OCI-LY7 (cell line): ENCODE results near the gene OGFRL1. TPM values are rescaled to one million over a fixed set of nuclear protein-coding genes. Genes with fewer than 3 reads are reported as not detected.

ENCODE experiments used
- BruUV-seq: library from RNA; stranded (reverse); fragments of 400-500 nt; replicated peaks from 2 replicates; lab custom pipeline; 2021; lab: Mats Ljungman, UMichigan
- CTCF ChIA-PET: fragments of 300-600 bp; sonication (Branson Sonifier 250); formaldehyde crosslinking; loops from one replicate; lab custom pipeline; 2022; ENCODE audit warnings: antibody characterized with exemption; ENCODE audit not compliant: unreplicated experiment; lab: Charles Lee
- POLR2A ChIA-PET: fragments of 300-600 bp; sonication (Branson Sonifier 250); formaldehyde crosslinking; loops from one replicate; lab custom pipeline; 2022; ENCODE audit warnings: antibody characterized with exemption; lab: Charles Lee
- DNase-seq: peaks from one replicate; pipeline ENCODE4 v3.0.0-alpha.2; 2015; ENCODE audit warnings: low spot score
- H2AFZ ChIP-seq: fragments of 200-600 bp; sonication (generic), shearing (Covaris generic); 2 replicates; pipeline ENCODE4 v1.6.1; 2014; ENCODE audit warnings: mild to moderate bottlenecking, antibody characterized with exemption, low read length, moderate library complexity
- H3K27ac ChIP-seq: fragments of 200-600 bp; sonication (generic); 2 replicates; pipeline ENCODE4 v1.5.1; 2014; ENCODE audit warnings: mixed run types, low read depth, mild to moderate bottlenecking, moderate library complexity, low read length, inconsistent platforms; ENCODE audit not compliant: poor library complexity, severe bottlenecking
- H3K36me3 ChIP-seq: fragments of 200-600 bp; sonication (generic); 2 replicates; pipeline ENCODE4 v1.6.1; 2014; ENCODE audit warnings: mild to moderate bottlenecking, antibody characterized with exemption, low read length, moderate library complexity, mixed read lengths; ENCODE audit not compliant: insufficient read depth
- H3K4me1 ChIP-seq: fragments of 200-600 bp; sonication (generic); 2 replicates; pipeline ENCODE4 v1.5.1; 2014; ENCODE audit warnings: mild to moderate bottlenecking, low read length; ENCODE audit not compliant: insufficient read depth, poor library complexity, severe bottlenecking
- H3K4me2 ChIP-seq: fragments of 200-600 bp; sonication (generic); 2 replicates; pipeline ENCODE4 v1.6.1; 2014; ENCODE audit warnings: mild to moderate bottlenecking, low read length
- H3K4me3 ChIP-seq: fragments of 200-600 bp; sonication (generic); 2 replicates; pipeline ENCODE4 v1.5.1; 2014; ENCODE audit warnings: mild to moderate bottlenecking, low read depth, low read length; ENCODE audit not compliant: poor library complexity, severe bottlenecking
- H3K79me2 ChIP-seq: fragments of 200-600 bp; sonication (generic); 2 replicates; pipeline ENCODE4 v1.6.1; 2016; ENCODE audit warnings: low read depth, mild to moderate bottlenecking, low read length, moderate library complexity, mixed read lengths; ENCODE audit not compliant: insufficient read depth
- H3K9me2 ChIP-seq: fragments of 200-600 bp; sonication (generic); 2 replicates; pipeline ENCODE4 v1.6.1; 2016; ENCODE audit warnings: mild to moderate bottlenecking, low read length, mixed read lengths; ENCODE audit not compliant: insufficient read depth
- H3K9me3 ChIP-seq: fragments of 200-600 bp; sonication (generic); 2 replicates; pipeline ENCODE4 v1.6.1; 2014; ENCODE audit warnings: mild to moderate bottlenecking, mixed run types, low read length, mixed read lengths
- H4K20me1 ChIP-seq: fragments of 200-600 bp; sonication (generic); 2 replicates; pipeline ENCODE4 v1.6.1; 2014; ENCODE audit warnings: mild to moderate bottlenecking, antibody characterized with exemption, low read length, moderate library complexity, mixed read lengths; ENCODE audit not compliant: insufficient read depth
- EZH2phosphoT487 ChIP-seq: fragments of 200-600 bp; sonication (generic); IDR thresholded peaks from 2 replicates; pipeline ENCODE4 v1.6.1; 2018; ENCODE audit warnings: low read depth, borderline replicate concordance, mild to moderate bottlenecking, mixed run types, antibody characterized with exemption, low read length, moderate library complexity, mixed read lengths
- intact Hi-C: fragments of 100-400 bp; cut with micrococcal nuclease; formaldehyde crosslinking; loops from one replicate; pipeline ENCODE4 v1.10.0; 2022; ENCODE audit not compliant: unreplicated experiment
- total RNA-seq, 2 experiments: library from RNA; depleted of rRNA in 1 of 2; stranded (reverse); fragments of >200 nt in 1 of 2; shearing (Covaris generic) in 1 of 2; gene quantifications; 2 replicates each; pipeline ENCODE4 v1.2.3, GENCODE V29; 2014 to 2022
- TF ChIP-seq, protein P1 (sequence below): fragments of 200-600 bp; sonication (generic); conservative IDR thresholded peaks from 2 replicates; pipeline ENCODE4 v1.5.1; 2014; ENCODE audit warnings: mild to moderate bottlenecking, antibody characterized with exemption, low read length, moderate library complexity, mixed read lengths

OGFRL1 gene
- total RNA-seq, 2 experiments from 2014 or later = 32.9 to 33.5 TPM

DNA sequence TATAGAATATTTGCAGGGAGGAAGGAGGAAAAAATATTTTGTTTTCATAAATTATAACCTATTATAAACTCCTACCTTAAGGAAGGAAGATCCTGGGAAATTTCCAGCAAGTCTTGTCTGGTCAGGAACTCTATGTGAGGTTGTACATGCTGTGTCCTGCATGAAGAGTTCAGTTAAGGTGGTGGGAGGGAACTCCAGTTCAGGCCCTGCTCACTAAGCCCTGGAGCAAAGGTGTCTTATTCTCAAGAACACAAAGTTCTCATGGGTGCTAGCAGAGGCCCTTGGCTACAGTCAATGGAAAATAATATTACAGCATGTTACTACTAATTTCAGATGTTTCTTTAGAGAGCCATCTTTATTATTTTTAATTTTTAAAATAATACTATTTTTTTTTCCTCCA is 3.8 kb upstream of the OGFRL1 start:
- H3K9me3 ChIP-seq = no peaks in the 10 kb centered on the region
- H3K27ac ChIP-seq = no peak overlapping the region
- no peaks in the 10 kb centered on the region for H4K20me1 ChIP-seq
- H3K4me3 ChIP-seq = no peak overlapping the region
- no peak overlapping the region for H3K4me2 ChIP-seq
- POLR2A ChIA-PET = interaction anchor here (3.8 kb wide), 1 partner anchor 35 kb away, joined by 45 read pairs; no protein-coding TSS in a partner anchor
- no peaks in the 10 kb centered on the region for H3K9me2 ChIP-seq
- no peak overlapping the region for H2AFZ ChIP-seq
- H3K36me3 ChIP-seq = no peaks in the 10 kb centered on the region
- intact Hi-C loops = loop anchor here (5.0 kb wide), 2 partner anchors 83 to 1338 kb away; partner anchors contain the start of gene KCNQ5
- TF ChIP-seq EZH2phosphoT487 = no peak
- TF ChIP-seq, protein P1, sequence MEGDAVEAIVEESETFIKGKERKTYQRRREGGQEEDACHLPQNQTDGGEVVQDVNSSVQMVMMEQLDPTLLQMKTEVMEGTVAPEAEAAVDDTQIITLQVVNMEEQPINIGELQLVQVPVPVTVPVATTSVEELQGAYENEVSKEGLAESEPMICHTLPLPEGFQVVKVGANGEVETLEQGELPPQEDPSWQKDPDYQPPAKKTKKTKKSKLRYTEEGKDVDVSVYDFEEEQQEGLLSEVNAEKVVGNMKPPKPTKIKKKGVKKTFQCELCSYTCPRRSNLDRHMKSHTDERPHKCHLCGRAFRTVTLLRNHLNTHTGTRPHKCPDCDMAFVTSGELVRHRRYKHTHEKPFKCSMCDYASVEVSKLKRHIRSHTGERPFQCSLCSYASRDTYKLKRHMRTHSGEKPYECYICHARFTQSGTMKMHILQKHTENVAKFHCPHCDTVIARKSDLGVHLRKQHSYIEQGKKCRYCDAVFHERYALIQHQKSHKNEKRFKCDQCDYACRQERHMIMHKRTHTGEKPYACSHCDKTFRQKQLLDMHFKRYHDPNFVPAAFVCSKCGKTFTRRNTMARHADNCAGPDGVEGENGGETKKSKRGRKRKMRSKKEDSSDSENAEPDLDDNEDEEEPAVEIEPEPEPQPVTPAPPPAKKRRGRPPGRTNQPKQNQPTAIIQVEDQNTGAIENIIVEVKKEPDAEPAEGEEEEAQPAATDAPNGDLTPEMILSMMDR = no peak
- CTCF ChIA-PET = no interaction called here
- H3K79me2 ChIP-seq = peaks cover 7% of the 10 kb centered on the region
- H3K4me1 ChIP-seq = peaks cover 26% of the 10 kb centered on the region
- no peak for DNase-seq
- no TSS peak for BruUV-seq

DNA sequence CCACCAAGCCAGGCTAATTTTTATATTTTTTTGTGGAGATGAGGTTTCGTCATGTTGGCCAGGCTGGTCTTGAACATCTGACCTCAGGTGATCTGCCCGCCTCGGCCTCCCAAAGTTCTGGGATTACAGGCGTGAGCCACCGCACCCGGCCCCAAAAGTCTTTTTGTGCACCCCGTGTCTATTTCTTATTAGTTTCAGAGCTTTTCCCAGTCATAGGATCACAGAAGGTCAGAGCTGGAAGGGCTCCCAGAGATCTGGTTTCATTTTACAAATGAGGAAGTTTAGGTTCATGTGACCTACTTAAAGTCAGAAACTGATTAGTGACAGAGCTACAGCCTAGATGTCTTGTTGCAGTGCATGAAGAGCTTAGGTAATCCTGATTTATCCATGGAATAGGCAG is 1.6 kb upstream of the OGFRL1 start:
- Histone ChIP-seq H3K9me3 (no peaks in the 10 kb centered on the region), H3K4me2 (peak overlapping the region; percentile 77), H3K4me3 (peak overlapping the region; percentile 82), H3K79me2 (peaks cover 29% of the 10 kb centered on the region), H4K20me1 (no peaks in the 10 kb centered on the region), H3K36me3 (peaks cover 11% of the 10 kb centered on the region), H3K9me2 (no peaks in the 10 kb centered on the region), H3K27ac (peak overlapping the region; percentile 96), H3K4me1 (peaks cover 48% of the 10 kb centered on the region), H2AFZ (peak overlapping the region; percentile 85; the same call in 1 of the 2 replicates)
- ChIA-PET CTCF (interaction anchor here (1.9 kb wide), 1 partner anchor 38 kb away, joined by 8 read pairs; no protein-coding TSS in a partner anchor), POLR2A (interaction anchor here (0.5 to 3.8 kb wide), 13 partner anchors 9 to 1396 kb away, joined by 3 to 45 read pairs (median 3); no protein-coding TSS in a partner anchor)
- intact Hi-C loops = loop anchor here (5.0 kb wide), 2 partner anchors 80 to 1335 kb away; partner anchors contain the start of gene KCNQ5
- DNase-seq = peak; percentile 57
- TF ChIP-seq, protein P1 = no peak
- TF ChIP-seq EZH2phosphoT487 = no peak
- no TSS peak for BruUV-seq

GRCh38 chr6:71287926-71288227 is 734 bp upstream of the OGFRL1 start:
- CTCF ChIA-PET = interaction anchor here (0.7 to 1.9 kb wide), 2 partner anchors 39 to 79 kb away, joined by 3 to 8 read pairs; no protein-coding TSS in a partner anchor
- no peaks in the 10 kb centered on the region for H4K20me1 ChIP-seq
- H3K4me1 ChIP-seq = peaks cover 49% of the 10 kb centered on the region
- no TSS peak for BruUV-seq
- peak overlapping the region; percentile 85 for H2AFZ ChIP-seq
- peak overlapping the region; percentile 82 for H3K4me3 ChIP-seq
- H3K27ac ChIP-seq = peak overlapping the region; percentile 96
- H3K9me2 ChIP-seq = no peaks in the 10 kb centered on the region
- POLR2A ChIA-PET = interaction anchor here (0.6 to 3.8 kb wide), 12 partner anchors 9 to 1998 kb away, joined by 3 to 45 read pairs (median 4); no protein-coding TSS in a partner anchor
- intact Hi-C loops = loop anchor here (2.0 to 5.0 kb wide), 3 partner anchors 37 to 1334 kb away; partner anchors contain the start of gene KCNQ5
- TF ChIP-seq, protein P1 = no peak
- no peak for TF ChIP-seq EZH2phosphoT487
- H3K4me2 ChIP-seq = peak overlapping the region; percentile 77
- peaks cover 12% of the 10 kb centered on the region for H3K36me3 ChIP-seq
- H3K9me3 ChIP-seq = no peaks in the 10 kb centered on the region
- peaks cover 38% of the 10 kb centered on the region for H3K79me2 ChIP-seq
- DNase-seq = no peak
